Caco-2 (cell line): ENCODE results near the gene TMEM141. TPM values are rescaled to one million over a fixed set of nuclear protein-coding genes. Genes with fewer than 3 reads are reported as not detected.
"Not testable (repeated sequence)": the region's sequence is repeated elsewhere in the genome, so short reads cannot be mapped to it uniquely, and the experiment has no call there.

Experiments used
- BruUV-seq: library from RNA; stranded (reverse); fragments of 400-500 nt; replicated peaks from 2 replicates; lab custom pipeline; 2021; lab: Mats Ljungman, UMichigan
- CTCF ChIA-PET: fragments of 300-600 bp; sonication (Branson Sonifier 250); formaldehyde crosslinking; loops from one replicate; lab custom pipeline; 2022; ENCODE audit warnings: antibody characterized with exemption; lab: Charles Lee
- POLR2A ChIA-PET: fragments of 300-600 bp; sonication (Branson Sonifier 250); formaldehyde crosslinking; loops from one replicate; lab custom pipeline; 2022; ENCODE audit warnings: antibody characterized with exemption; lab: Charles Lee
- DNase-seq, 2 experiments: peaks; one replicate each; pipeline versions ENCODE4 v3.0.0 to v3.0.0-alpha.2; 2020 to 2022
- H3K27me3 ChIP-seq: replicated peaks from 2 replicates; pipeline ENCODE4 v1.6.0; 2011; ENCODE audit warnings: low read length; ENCODE audit not compliant: control insufficient read depth, insufficient read depth
- H3K36me3 ChIP-seq: 2 replicates; pipeline ENCODE4 v1.5.1; 2011; ENCODE audit warnings: low read length; ENCODE audit not compliant: control insufficient read depth, insufficient read depth
- H3K4me1 ChIP-seq: fragments of 250-450 bp; sonication (Bioruptor Pico); 2 replicates; pipeline ENCODE4 v1.5.1; 2020; ENCODE audit warnings: mild to moderate bottlenecking
- H3K4me3 ChIP-seq: 2 replicates; pipeline ENCODE4 v1.5.1; 2011; ENCODE audit warnings: low read depth, mild to moderate bottlenecking, control low read depth, low read length
- H3K9me3 ChIP-seq: fragments of 250-450 bp; sonication (Bioruptor Pico); 2 replicates; pipeline ENCODE4 v1.5.1; 2020; ENCODE audit warnings: mild to moderate bottlenecking, moderate library complexity
- H3K27ac Mint-ChIP-seq: one replicate; pipeline ENCODE4 v1.8.0; 2022; ENCODE audit warnings: mixed read lengths; ENCODE audit not compliant: unreplicated experiment
- H3K27me3 Mint-ChIP-seq: one replicate; pipeline ENCODE4 v1.8.0; 2022; ENCODE audit warnings: mixed read lengths; ENCODE audit not compliant: insufficient read depth, unreplicated experiment
- H3K36me3 Mint-ChIP-seq: one replicate; pipeline ENCODE4 v1.8.0; 2022; ENCODE audit warnings: mild to moderate bottlenecking, mixed read lengths; ENCODE audit not compliant: insufficient read depth, unreplicated experiment
- H3K4me1 Mint-ChIP-seq: one replicate; pipeline ENCODE4 v1.8.0; 2022; ENCODE audit warnings: low read depth, mixed read lengths; ENCODE audit not compliant: unreplicated experiment
- H3K4me3 Mint-ChIP-seq: one replicate; pipeline ENCODE4 v1.8.0; 2022; ENCODE audit warnings: mild to moderate bottlenecking, moderate library complexity, mixed read lengths; ENCODE audit not compliant: unreplicated experiment
- H3K9me3 Mint-ChIP-seq: one replicate; pipeline ENCODE4 v1.8.0; 2022; ENCODE audit warnings: mixed read lengths; ENCODE audit not compliant: unreplicated experiment
- intact Hi-C: fragments of 100-400 bp; cut with micrococcal nuclease; formaldehyde crosslinking; loops from one replicate; pipeline ENCODE4 v1.10.0; 2022; ENCODE audit not compliant: unreplicated experiment
- total RNA-seq: library from RNA; stranded (reverse); gene quantifications from 2 replicates; pipeline ENCODE4 v1.2.3, GENCODE V29; 2022
- TF ChIP-seq, protein P1 (sequence below), 2 experiments: fragments of 200-600 bp in 1 of 2; IDR thresholded peaks; 1 replicate in 1 of 2; 2 replicates in 1 of 2; pipeline versions ENCODE4 v1.5.1 to v1.8.0; 2011 to 2022; ENCODE audit warnings: antibody characterized with exemption in 1 of 2, control low read depth in 1 of 2, inconsistent platforms in 1 of 2, low read depth in 1 of 2, low read length in 1 of 2, mild to moderate bottlenecking in 1 of 2, moderate library complexity in 1 of 2; ENCODE audit not compliant: insufficient read depth in 1 of 2, severe bottlenecking in 1 of 2, unreplicated experiment in 1 of 2

Gene TMEM141
- total RNA-seq, 1 experiment from 2014 or later, result 107 TPM

DNA sequence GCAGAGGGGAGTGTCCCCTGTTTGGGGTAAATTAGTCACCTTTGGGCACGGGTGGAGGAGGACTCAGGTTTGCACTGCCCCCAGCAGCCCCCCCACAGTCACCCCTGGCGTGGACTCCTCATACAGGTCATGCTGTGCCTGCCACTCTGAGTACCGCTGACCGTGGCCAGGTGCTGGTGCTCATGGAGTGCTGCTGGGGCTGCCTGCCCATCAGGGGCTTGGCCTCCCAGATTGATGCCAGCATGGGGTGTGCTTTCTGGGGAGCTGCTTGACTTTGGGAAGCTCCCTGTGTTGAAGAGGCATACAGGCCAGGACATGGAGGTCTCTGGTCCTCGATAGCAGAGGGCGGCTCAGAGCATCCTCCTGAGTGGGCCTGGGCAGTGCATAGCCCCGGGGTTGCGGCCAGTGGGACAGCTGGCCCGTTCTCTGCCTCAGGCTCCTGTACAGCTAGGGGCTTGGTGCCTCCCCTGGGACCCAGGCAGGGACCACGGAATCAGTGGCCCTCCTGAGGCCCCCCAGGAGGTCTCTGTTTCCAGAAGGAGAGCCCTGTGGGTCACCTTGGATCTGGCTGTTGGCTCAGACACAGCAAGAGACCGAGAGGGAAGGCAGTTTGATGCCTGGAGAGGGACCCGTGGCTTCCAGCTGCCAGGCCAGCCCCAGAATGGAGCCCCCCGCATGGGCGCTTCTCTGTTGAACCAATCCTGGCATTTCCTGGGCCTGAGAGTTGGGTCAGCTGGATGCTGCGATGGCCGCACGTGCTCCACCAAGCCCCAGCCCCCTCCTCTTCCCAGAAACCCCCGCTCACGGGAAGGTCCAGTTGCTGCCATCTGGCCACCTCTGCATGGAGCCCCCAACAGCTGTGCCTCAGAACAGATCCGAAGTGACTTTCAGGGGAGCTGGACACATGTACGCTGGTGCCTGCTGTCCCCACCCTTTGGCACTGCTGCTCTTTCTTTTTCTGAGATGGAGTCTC, 45.1 kb downstream of the TMEM141 start:
- BruUV-seq, result no TSS peak
- CTCF ChIA-PET, result interaction anchor here (1.3 kb wide), 1 partner anchor 232 kb away, joined by 3 read pairs; no protein-coding TSS in a partner anchor
- H3K4me1 Mint-ChIP-seq, result peaks cover 8% of the 10 kb centered on the region

DNA sequence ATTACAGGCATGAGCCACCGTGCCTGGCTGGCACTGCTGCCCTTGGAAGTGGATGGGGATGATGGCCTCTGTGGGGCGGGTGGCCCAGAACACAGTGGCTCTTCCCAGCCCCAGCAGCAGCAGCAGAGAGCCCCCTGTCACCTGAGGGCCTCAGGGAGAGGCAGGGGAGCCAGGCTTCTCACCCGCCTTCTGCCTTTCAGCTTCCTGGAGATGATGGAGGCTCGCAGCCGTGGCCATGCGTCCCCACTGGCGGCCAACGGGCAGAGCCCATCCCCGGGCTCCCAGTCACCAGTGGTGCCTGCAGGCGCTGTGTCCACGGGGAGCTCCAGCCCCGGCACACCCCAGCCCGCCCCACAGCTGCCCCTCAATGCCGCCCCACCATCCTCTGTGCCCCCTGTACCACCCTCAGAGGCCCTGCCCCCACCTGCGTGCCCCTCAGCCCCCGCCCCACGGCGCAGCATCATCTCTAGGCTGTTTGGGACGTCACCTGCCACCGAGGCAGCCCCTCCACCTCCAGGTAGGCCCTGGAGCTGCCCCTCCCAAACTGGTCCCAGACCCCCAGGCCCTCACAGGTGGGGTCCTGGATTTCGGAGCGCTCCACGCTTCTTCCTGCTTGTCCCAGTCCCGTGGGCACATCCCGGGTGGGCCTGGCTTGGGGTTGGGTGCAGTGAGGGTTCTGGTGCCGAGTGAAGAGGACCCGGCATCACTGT, 46.2 kb downstream of the TMEM141 start:
- POLR2A ChIA-PET, result no interaction called here
- Mint-ChIP-seq H3K27ac (no peak overlapping the region), H3K4me1 (peaks cover 8% of the 10 kb centered on the region), H3K4me3 (no peak overlapping the region), H3K36me3 (peaks cover 80% of the 10 kb centered on the region), H3K9me3 (no peaks in the 10 kb centered on the region), H3K27me3 (no peaks in the 10 kb centered on the region)
- Histone ChIP-seq H3K9me3 (no peaks in the 10 kb centered on the region), H3K36me3 (peaks cover 1% of the 10 kb centered on the region), H3K4me1 (peaks cover 16% of the 10 kb centered on the region), H3K4me3 (no peak overlapping the region), H3K27me3 (no peaks in the 10 kb centered on the region)
- TF ChIP-seq, protein P1, sequence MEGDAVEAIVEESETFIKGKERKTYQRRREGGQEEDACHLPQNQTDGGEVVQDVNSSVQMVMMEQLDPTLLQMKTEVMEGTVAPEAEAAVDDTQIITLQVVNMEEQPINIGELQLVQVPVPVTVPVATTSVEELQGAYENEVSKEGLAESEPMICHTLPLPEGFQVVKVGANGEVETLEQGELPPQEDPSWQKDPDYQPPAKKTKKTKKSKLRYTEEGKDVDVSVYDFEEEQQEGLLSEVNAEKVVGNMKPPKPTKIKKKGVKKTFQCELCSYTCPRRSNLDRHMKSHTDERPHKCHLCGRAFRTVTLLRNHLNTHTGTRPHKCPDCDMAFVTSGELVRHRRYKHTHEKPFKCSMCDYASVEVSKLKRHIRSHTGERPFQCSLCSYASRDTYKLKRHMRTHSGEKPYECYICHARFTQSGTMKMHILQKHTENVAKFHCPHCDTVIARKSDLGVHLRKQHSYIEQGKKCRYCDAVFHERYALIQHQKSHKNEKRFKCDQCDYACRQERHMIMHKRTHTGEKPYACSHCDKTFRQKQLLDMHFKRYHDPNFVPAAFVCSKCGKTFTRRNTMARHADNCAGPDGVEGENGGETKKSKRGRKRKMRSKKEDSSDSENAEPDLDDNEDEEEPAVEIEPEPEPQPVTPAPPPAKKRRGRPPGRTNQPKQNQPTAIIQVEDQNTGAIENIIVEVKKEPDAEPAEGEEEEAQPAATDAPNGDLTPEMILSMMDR (IDR thresholded peaks at IDR 0.05; ENCODE audit: insufficient read depth in 1 of 2, low read depth in 1 of 2, low read length in 1 of 2, severe bottlenecking in 1 of 2, unreplicated experiment in 1 of 2), result no peak
- no TSS peak for BruUV-seq
- intact Hi-C loops, result no loop called here
- CTCF ChIA-PET, result no interaction called here
- DNase-seq, result no peak

More for the DNA sequence above, 45.1 kb downstream of the TMEM141 start:
- H3K4me1 ChIP-seq, result peaks cover 12% of the 10 kb centered on the region
- POLR2A ChIA-PET, result no interaction called here
- no peak overlapping the region for H3K4me3 ChIP-seq
- Mint-ChIP-seq H3K36me3 (peaks cover 79% of the 10 kb centered on the region), H3K27me3 (no peaks in the 10 kb centered on the region), H3K4me3 (no peak overlapping the region), H3K9me3 (no peaks in the 10 kb centered on the region), H3K27ac (no peak overlapping the region)
- DNase-seq, result no peak
- TF ChIP-seq, protein P1 (IDR thresholded peaks at IDR 0.05; ENCODE audit: insufficient read depth in 1 of 2, low read depth in 1 of 2, low read length in 1 of 2, severe bottlenecking in 1 of 2, unreplicated experiment in 1 of 2), result no peak
- H3K9me3 ChIP-seq, result no peaks in the 10 kb centered on the region
- intact Hi-C loops, result no loop called here
- H3K36me3 ChIP-seq, result peaks cover 1% of the 10 kb centered on the region
- no peaks in the 10 kb centered on the region for H3K27me3 ChIP-seq

DNA sequence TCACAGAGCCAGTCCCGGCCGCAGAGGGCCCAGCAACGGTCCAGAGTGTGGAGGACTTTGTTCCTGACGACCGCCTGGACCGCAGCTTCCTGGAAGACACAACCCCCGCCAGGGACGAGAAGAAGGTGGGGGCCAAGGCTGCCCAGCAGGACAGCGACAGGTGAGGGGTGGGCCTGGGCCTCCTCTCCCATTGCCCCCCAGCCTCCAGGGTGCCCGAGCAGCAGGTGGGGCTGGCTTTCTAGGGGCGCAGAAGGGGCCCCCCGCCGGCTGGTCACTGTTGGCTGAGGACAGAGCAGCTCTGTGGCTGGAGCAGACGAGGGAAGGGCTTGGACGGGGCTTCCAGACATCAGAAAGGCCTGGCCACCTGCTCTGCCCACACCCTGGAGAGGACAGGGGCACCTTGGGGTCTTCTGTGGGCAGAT, 46.7 kb downstream of the TMEM141 start:
- H3K36me3 Mint-ChIP-seq, result peaks cover 81% of the 10 kb centered on the region
- DNase-seq, H3K4me3 Mint-ChIP-seq, intact Hi-C loops, BruUV-seq, H3K4me1 Mint-ChIP-seq, H3K4me3 ChIP-seq, H3K9me3 Mint-ChIP-seq, H3K9me3 ChIP-seq, H3K27ac Mint-ChIP-seq, CTCF ChIA-PET, H3K27me3 ChIP-seq, H3K36me3 ChIP-seq, POLR2A ChIA-PET, H3K27me3 Mint-ChIP-seq: not testable (repeated sequence)
- peaks cover 20% of the 10 kb centered on the region for H3K4me1 ChIP-seq
